Vagina (tissue), 2 donors: ENCODE data around the gene AJAP1.

Experiments used
- CTCF ChIP-seq, 3 experiments: fragments of 450-650 bp in 2 of 3; fragments of 200-600 bp in 1 of 3; sonication (generic) in 1 of 3; IDR thresholded peaks; one replicate each; pipeline ENCODE4 v1.5.1; 2017 to 2019; ENCODE audit warnings: antibody characterized with exemption in 3 of 3, mild to moderate bottlenecking in 2 of 3, moderate library complexity in 2 of 3
- POLR2AphosphoS5 ChIP-seq, 2 donors: sonication (generic); formaldehyde crosslinking; IDR thresholded peaks; one replicate each; pipeline ENCODE4 v1.9.0; 2017; ENCODE audit warnings: antibody characterized with exemption in 2 of 2, mild to moderate bottlenecking in 2 of 2, low read depth in 1 of 2; ENCODE audit not compliant: insufficient read depth in 1 of 2

- TF ChIP-seq CTCF (IDR thresholded peaks at IDR 0.05) = no peak
- TF ChIP-seq POLR2AphosphoS5 (IDR thresholded peaks at IDR 0.05; ENCODE audit: insufficient read depth in 1 of 2, low read depth in 1 of 2) = no peak
Measured at GRCh38 chr1:4781646-4782045, 127.2 kb downstream of the AJAP1 start.
